GM23248 (cell line): ENCODE data around the gene PRKCB. TPM values are rescaled to one million over a fixed set of nuclear protein-coding genes. Genes with fewer than 3 reads are reported as not detected.

Source experiments
- DNase-seq: peaks from one replicate; pipeline ENCODE4 v3.0.0-alpha.2; 2015
- H2AFZ ChIP-seq: fragments of 200-600 bp; sonication (generic); 2 replicates; pipeline ENCODE4 v1.6.1; 2016; ENCODE audit warnings: antibody characterized with exemption
- H3F3A ChIP-seq: fragments of 200-600 bp; sonication (generic); 2 replicates; pipeline ENCODE4 v1.6.1; 2016; ENCODE audit warnings: mild to moderate bottlenecking, antibody characterized with exemption, mixed run types; ENCODE audit not compliant: insufficient read depth
- H3K27ac ChIP-seq: fragments of 200-600 bp; sonication (generic); 2 replicates; pipeline ENCODE4 v1.5.1; 2016; ENCODE audit warnings: mild to moderate bottlenecking
- H3K27me3 ChIP-seq: fragments of 200-600 bp; sonication (generic); replicated peaks from 2 replicates; pipeline ENCODE4 v1.6.1; 2016; ENCODE audit warnings: mild to moderate bottlenecking; ENCODE audit not compliant: insufficient read depth
- H3K36me3 ChIP-seq: fragments of 200-600 bp; sonication (generic); 2 replicates; pipeline ENCODE4 v1.6.1; 2016; ENCODE audit warnings: low read depth, mild to moderate bottlenecking
- H3K4me1 ChIP-seq: fragments of 200-600 bp; sonication (generic); 2 replicates; pipeline ENCODE4 v1.6.1; 2016; ENCODE audit warnings: mild to moderate bottlenecking; ENCODE audit not compliant: insufficient read depth
- H3K4me2 ChIP-seq: fragments of 200-600 bp; sonication (generic); one replicate; pipeline ENCODE4 v1.6.1; 2016; ENCODE audit warnings: mild to moderate bottlenecking; ENCODE audit not compliant: unreplicated experiment
- H3K4me3 ChIP-seq: fragments of 200-600 bp; sonication (generic); 2 replicates; pipeline ENCODE4 v1.5.1; 2016; ENCODE audit warnings: mild to moderate bottlenecking
- H3K79me2 ChIP-seq: fragments of 200-600 bp; sonication (generic); 2 replicates; pipeline ENCODE4 v1.6.1; 2016; ENCODE audit warnings: mild to moderate bottlenecking; ENCODE audit not compliant: insufficient read depth
- H3K9ac ChIP-seq: fragments of 200-600 bp; sonication (generic); 2 replicates; pipeline ENCODE4 v1.6.1; 2016; ENCODE audit warnings: mild to moderate bottlenecking
- H3K9me2 ChIP-seq: fragments of 200-600 bp; sonication (generic); 2 replicates; pipeline ENCODE4 v1.6.1; 2016; ENCODE audit warnings: mixed run types, mild to moderate bottlenecking, moderate library complexity; ENCODE audit not compliant: insufficient read depth
- H3K9me3 ChIP-seq: fragments of 200-600 bp; sonication (generic); one replicate; pipeline ENCODE4 v1.6.1; 2017; ENCODE audit warnings: low read depth
- H4K20me1 ChIP-seq: fragments of 200-600 bp; sonication (generic); 2 replicates; pipeline ENCODE4 v1.6.0; 2016; ENCODE audit not compliant: insufficient read depth
- EZH2 ChIP-seq: fragments of 200-600 bp; sonication (generic); IDR thresholded peaks from 2 replicates; pipeline ENCODE4 v1.6.1; 2018; ENCODE audit warnings: antibody characterized with exemption, mild to moderate bottlenecking; ENCODE audit not compliant: insufficient read depth, poor library complexity, severe bottlenecking
- EZH2phosphoT487 ChIP-seq: fragments of 200-600 bp; sonication (generic); IDR thresholded peaks from 2 replicates; pipeline ENCODE4 v1.6.1; 2018; ENCODE audit warnings: antibody characterized with exemption, moderate library complexity, mild to moderate bottlenecking, low read depth; ENCODE audit not compliant: insufficient read depth
- WGBS, 2 experiments: methylation state at CpG; one replicate each; pipeline ENCODE4 v1.1.6; 2015 to 2017; ENCODE audit warnings: low lambda C conversion rate in 2 of 2, low coverage in 1 of 2; ENCODE audit errors: missing lambda C conversion rate in 2 of 2; 5-methylcytosine and 5-hydroxymethylcytosine counted together
- in situ Hi-C: fragments of 300-500 bp; cut with MboI; formaldehyde crosslinking; loops from 2 replicates; pipeline ENCODE4 v1.15.0; 2020
- polyA plus RNA-seq: library from polyadenylated mRNA; unstranded; fragments of >200 nt; fragmentation: Nextera tagmentation; extraction: Ambion mirVana; gene quantifications from 2 replicates; pipeline ENCODE4 v1.2.1, GENCODE V29; 2016
- total RNA-seq: library from RNA; depleted of rRNA; stranded (reverse); fragments of >200 nt; shearing (Covaris generic); gene quantifications from 2 replicates; pipeline ENCODE4 v1.2.3, GENCODE V29; 2014

The PRKCB gene
- total and polyA plus RNA-seq, 2 experiments from 2014 or later: not detected

GRCh38 chr16:23917621-23918020 lies 81.8 kb downstream of the PRKCB start:
- H3K4me3 ChIP-seq: no peak overlapping the region
- no peak overlapping the region for H3K27ac ChIP-seq
- no peak overlapping the region for H3K9ac ChIP-seq
- no peak for DNase-seq
- H3K27me3 ChIP-seq: no peaks in the 10 kb centered on the region
- H4K20me1 ChIP-seq: no peaks in the 10 kb centered on the region
- no peak for TF ChIP-seq EZH2phosphoT487
- no peak for TF ChIP-seq EZH2
- no peaks in the 10 kb centered on the region for H3K4me1 ChIP-seq
- H3K36me3 ChIP-seq: no peaks in the 10 kb centered on the region
- H3K4me2 ChIP-seq: no peak overlapping the region
- in situ Hi-C loops: no loop called here
- no peaks in the 10 kb centered on the region for H3F3A ChIP-seq
- WGBS, 2 experiments: 16 to 21% methylated on average over 6 of the region's 6 CpGs
- H3K79me2 ChIP-seq: no peaks in the 10 kb centered on the region
- no peaks in the 10 kb centered on the region for H3K9me2 ChIP-seq
- no peak overlapping the region for H2AFZ ChIP-seq
- H3K9me3 ChIP-seq: no peaks in the 10 kb centered on the region

GRCh38 chr16:23920446-23920845 lies 84.7 kb downstream of the PRKCB start:
- no peaks in the 10 kb centered on the region for H3K4me1 ChIP-seq
- no peaks in the 10 kb centered on the region for H3K79me2 ChIP-seq
- no peaks in the 10 kb centered on the region for H3K9me2 ChIP-seq
- H4K20me1 ChIP-seq: no peaks in the 10 kb centered on the region
- WGBS, 2 experiments: 22 to 29% methylated on average over 2 of the region's 2 CpGs
- no peaks in the 10 kb centered on the region for H3K9me3 ChIP-seq
- no peak overlapping the region for H3K4me3 ChIP-seq
- H3K27ac ChIP-seq: no peak overlapping the region
- DNase-seq: no peak
- H3K9ac ChIP-seq: no peak overlapping the region
- in situ Hi-C loops: no loop called here
- TF ChIP-seq EZH2: no peak
- H3K36me3 ChIP-seq: no peaks in the 10 kb centered on the region
- H2AFZ ChIP-seq: no peak overlapping the region
- H3F3A ChIP-seq: no peaks in the 10 kb centered on the region
- no peaks in the 10 kb centered on the region for H3K27me3 ChIP-seq
- H3K4me2 ChIP-seq: no peak overlapping the region

- no peaks in the 10 kb centered on the region for H3F3A ChIP-seq
- no peak overlapping the region for H3K27ac ChIP-seq
- H4K20me1 ChIP-seq: no peaks in the 10 kb centered on the region
- no peaks in the 10 kb centered on the region for H3K9me3 ChIP-seq
- in situ Hi-C loops: no loop called here
- no peaks in the 10 kb centered on the region for H3K79me2 ChIP-seq
- no peak overlapping the region for H3K9ac ChIP-seq
- H3K4me1 ChIP-seq: no peaks in the 10 kb centered on the region
- TF ChIP-seq EZH2 (no peak), EZH2phosphoT487 (no peak)
- WGBS, 2 experiments: 9 to 17% methylated on average over 3 of the region's 3 CpGs
- H3K36me3 ChIP-seq: no peaks in the 10 kb centered on the region
- no peak overlapping the region for H3K4me2 ChIP-seq
- H3K4me3 ChIP-seq: no peak overlapping the region
- H3K9me2 ChIP-seq: no peaks in the 10 kb centered on the region
- no peaks in the 10 kb centered on the region for H3K27me3 ChIP-seq
- no peak for DNase-seq
- H2AFZ ChIP-seq: no peak overlapping the region
These were observed 85.1 kb downstream of the PRKCB start for GRCh38 chr16:23920899-23921298.

- H4K20me1 ChIP-seq: no peaks in the 10 kb centered on the region
- no peaks in the 10 kb centered on the region for H3F3A ChIP-seq
- no peaks in the 10 kb centered on the region for H3K36me3 ChIP-seq
- no peak overlapping the region for H3K4me2 ChIP-seq
- H3K27ac ChIP-seq: no peak overlapping the region
- H3K4me1 ChIP-seq: no peaks in the 10 kb centered on the region
- no peaks in the 10 kb centered on the region for H3K27me3 ChIP-seq
- H3K79me2 ChIP-seq: no peaks in the 10 kb centered on the region
- no peaks in the 10 kb centered on the region for H3K9me2 ChIP-seq
- no peak overlapping the region for H3K9ac ChIP-seq
- no peak for DNase-seq
- no peaks in the 10 kb centered on the region for H3K9me3 ChIP-seq
- H3K4me3 ChIP-seq: no peak overlapping the region
- no peak overlapping the region for H2AFZ ChIP-seq
- in situ Hi-C loops: no loop called here
- TF ChIP-seq EZH2: no peak
- TF ChIP-seq EZH2phosphoT487: no peak
These were observed 86.6 kb downstream of the PRKCB start for GRCh38 chr16:23922406-23922805.

GRCh38 chr16:23924128-23924527 lies 88.3 kb downstream of the PRKCB start:
- Histone ChIP-seq H3F3A (no peaks in the 10 kb centered on the region), H3K9me2 (no peaks in the 10 kb centered on the region), H4K20me1 (no peaks in the 10 kb centered on the region), H3K4me3 (no peak overlapping the region), H3K27me3 (no peaks in the 10 kb centered on the region), H3K9me3 (no peaks in the 10 kb centered on the region), H3K4me1 (no peaks in the 10 kb centered on the region), H2AFZ (no peak overlapping the region), H3K9ac (no peak overlapping the region), H3K27ac (no peak overlapping the region), H3K36me3 (no peaks in the 10 kb centered on the region), H3K4me2 (no peak overlapping the region), H3K79me2 (no peaks in the 10 kb centered on the region)
- in situ Hi-C loops: no loop called here
- DNase-seq: no peak
- TF ChIP-seq EZH2: no peak
- no peak for TF ChIP-seq EZH2phosphoT487
- WGBS, 2 experiments: 18 to 19% methylated on average over 7 to 8 of the region's 8 CpGs
